ENCODE measurements around the gene AKAP13. TPM values are rescaled to one million over a fixed set of nuclear protein-coding genes. Genes with fewer than 3 reads are reported as not detected.
A peak's percentile ranks its signal among the peaks of the same experiment; 100 is the strongest.
"Not testable (repeated sequence)": the region's sequence is repeated elsewhere in the genome, so short reads cannot be mapped to it uniquely, and the experiment has no call there.

The AKAP13 gene
- total RNA-seq, 2 experiments from 2014 or later: 282 to 304 TPM

DNA sequence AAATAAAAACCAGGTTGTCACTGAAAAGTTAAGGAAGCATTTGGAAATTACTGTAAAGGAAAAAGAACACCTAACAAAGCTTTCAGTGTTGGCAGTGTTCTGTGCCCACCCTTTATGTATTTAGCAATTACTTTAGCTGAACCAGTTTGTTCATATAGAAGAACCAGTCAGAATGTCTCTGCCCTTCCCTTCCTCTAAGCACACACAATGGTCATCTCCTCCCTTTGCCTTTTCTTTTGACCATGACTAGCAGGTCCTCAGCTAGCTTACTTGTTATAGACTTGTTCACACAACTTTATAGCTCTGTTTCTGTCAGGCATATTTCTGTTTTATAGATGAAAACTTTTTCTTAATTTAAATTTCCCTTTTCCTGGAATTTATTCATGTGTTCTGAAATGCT, 59.6 kb downstream of the AKAP13 start:
- ChIA-PET CTCF (no interaction called here), POLR2A (interaction anchor here (1.2 kb wide), 1 partner anchor 59 kb away, joined by 4 read pairs; the partner anchor contains the start of gene AKAP13)
- Histone ChIP-seq H3K4me3 (ENCODE audit: low read length) (no peak overlapping the region), H3K27ac (ENCODE audit: low read depth in 1 of 2, low read length in 2 of 2) (no peak overlapping the region), H3K36me3 (ENCODE audit: insufficient read depth, low read length) (no peaks in the 10 kb centered on the region), H3K9me3 (ENCODE audit: control insufficient read depth in 1 of 2, insufficient read depth in 1 of 2, low read length in 2 of 2) (no peaks in the 10 kb centered on the region), H3K27me3 (ENCODE audit: control insufficient read depth in 1 of 2, insufficient read depth in 2 of 2, low read length in 2 of 2) (no peaks in the 10 kb centered on the region), H3K4me1 (ENCODE audit: insufficient read depth, low read length) (peaks cover 3% of the 10 kb centered on the region)
- Mint-ChIP-seq H3K4me1 (ENCODE audit: low read depth) (peaks cover 46% of the 10 kb centered on the region), H3K27ac (peak overlapping the region; percentile 3), H3K4me3 (no peak overlapping the region), H3K36me3 (ENCODE audit: low read depth) (peaks cover 4% of the 10 kb centered on the region), H3K27me3 (no peaks in the 10 kb centered on the region), H3K9me3 (no peaks in the 10 kb centered on the region)
- TF ChIP-seq, protein P1, sequence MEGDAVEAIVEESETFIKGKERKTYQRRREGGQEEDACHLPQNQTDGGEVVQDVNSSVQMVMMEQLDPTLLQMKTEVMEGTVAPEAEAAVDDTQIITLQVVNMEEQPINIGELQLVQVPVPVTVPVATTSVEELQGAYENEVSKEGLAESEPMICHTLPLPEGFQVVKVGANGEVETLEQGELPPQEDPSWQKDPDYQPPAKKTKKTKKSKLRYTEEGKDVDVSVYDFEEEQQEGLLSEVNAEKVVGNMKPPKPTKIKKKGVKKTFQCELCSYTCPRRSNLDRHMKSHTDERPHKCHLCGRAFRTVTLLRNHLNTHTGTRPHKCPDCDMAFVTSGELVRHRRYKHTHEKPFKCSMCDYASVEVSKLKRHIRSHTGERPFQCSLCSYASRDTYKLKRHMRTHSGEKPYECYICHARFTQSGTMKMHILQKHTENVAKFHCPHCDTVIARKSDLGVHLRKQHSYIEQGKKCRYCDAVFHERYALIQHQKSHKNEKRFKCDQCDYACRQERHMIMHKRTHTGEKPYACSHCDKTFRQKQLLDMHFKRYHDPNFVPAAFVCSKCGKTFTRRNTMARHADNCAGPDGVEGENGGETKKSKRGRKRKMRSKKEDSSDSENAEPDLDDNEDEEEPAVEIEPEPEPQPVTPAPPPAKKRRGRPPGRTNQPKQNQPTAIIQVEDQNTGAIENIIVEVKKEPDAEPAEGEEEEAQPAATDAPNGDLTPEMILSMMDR (IDR thresholded peaks at IDR 0.05): no peak
- ATAC-seq (ENCODE audit: poor library complexity) (no peak), DNase-seq (no peak)
- intact Hi-C loops (cut with DNase I, micrococcal nuclease): no loop called here

DNA sequence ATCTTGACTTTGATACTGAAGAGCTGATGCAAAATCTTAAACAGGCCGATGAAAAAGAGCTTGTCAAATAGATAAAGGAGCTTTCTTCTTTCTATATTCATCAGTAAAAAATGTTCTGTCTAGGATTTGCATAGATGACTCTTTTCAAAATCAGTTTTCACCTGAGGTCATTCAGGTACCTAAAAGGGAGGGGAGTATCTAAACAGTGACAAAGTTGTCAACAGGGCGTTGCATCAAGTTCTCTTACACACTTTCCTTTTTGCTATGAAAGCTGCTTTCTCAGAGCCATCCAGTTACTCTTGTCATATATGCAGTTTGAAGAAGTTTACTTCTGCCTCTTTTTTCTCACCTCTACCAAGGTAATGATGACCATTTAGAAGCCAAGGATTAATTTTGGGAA, 60.0 kb downstream of the AKAP13 start:
- TF ChIP-seq, protein P1 (IDR thresholded peaks at IDR 0.05): no peak
- no peaks in the 10 kb centered on the region for H3K27me3 Mint-ChIP-seq
- Histone ChIP-seq H3K9me3 (ENCODE audit: control insufficient read depth in 1 of 2, insufficient read depth in 1 of 2, low read length in 2 of 2) (no peaks in the 10 kb centered on the region), H3K4me1 (ENCODE audit: insufficient read depth, low read length) (peaks cover 3% of the 10 kb centered on the region), H3K27me3 (ENCODE audit: control insufficient read depth in 1 of 2, insufficient read depth in 2 of 2, low read length in 2 of 2) (no peaks in the 10 kb centered on the region), H3K27ac (ENCODE audit: low read depth in 1 of 2, low read length in 2 of 2) (no peak overlapping the region), H3K36me3 (ENCODE audit: insufficient read depth, low read length) (no peaks in the 10 kb centered on the region), H3K4me3 (ENCODE audit: low read length) (no peak overlapping the region)
- ChIA-PET CTCF (no interaction called here), POLR2A (interaction anchor here (1.2 kb wide), 1 partner anchor 60 kb away, joined by 4 read pairs; the partner anchor contains the start of gene AKAP13)
- H3K36me3 Mint-ChIP-seq (ENCODE audit: low read depth): peaks cover 4% of the 10 kb centered on the region
- intact Hi-C loops (cut with DNase I, micrococcal nuclease): no loop called here
- DNase-seq (no peak), ATAC-seq (ENCODE audit: poor library complexity) (no peak)
- no peak overlapping the region for H3K4me3 Mint-ChIP-seq
- H3K9me3 Mint-ChIP-seq: no peaks in the 10 kb centered on the region
- H3K27ac Mint-ChIP-seq: peak overlapping the region; percentile 3
- H3K4me1 Mint-ChIP-seq (ENCODE audit: low read depth): peaks cover 46% of the 10 kb centered on the region

DNA sequence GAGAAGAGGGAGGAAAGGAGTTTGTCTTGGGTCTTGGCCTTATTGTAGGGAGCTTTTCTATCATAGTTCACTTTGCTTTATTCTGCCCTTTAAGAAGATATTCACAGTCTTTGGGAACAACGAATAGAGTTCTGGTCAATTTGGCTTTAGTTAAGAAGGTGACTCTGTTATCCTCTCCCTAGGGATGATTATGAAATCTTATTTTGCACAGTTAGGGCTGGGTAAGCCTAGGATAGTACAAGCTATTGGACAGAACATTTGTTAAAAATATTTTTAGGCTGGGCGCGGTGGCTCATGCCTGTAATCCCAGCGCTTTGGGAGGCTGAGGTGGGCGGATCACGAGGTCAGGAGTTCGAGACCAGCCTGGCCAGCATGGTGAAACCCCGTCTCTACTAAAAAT, 61.5 kb downstream of the AKAP13 start:
- POLR2A ChIA-PET: interaction anchor here (0.6 to 0.7 kb wide), 2 partner anchors 127 to 177 kb away, joined by 3 to 4 read pairs; no protein-coding TSS in a partner anchor
- H3K27ac ChIP-seq (ENCODE audit: low read depth in 1 of 2, low read length in 2 of 2); H3K36me3 Mint-ChIP-seq (ENCODE audit: low read depth); H3K4me3 Mint-ChIP-seq; intact Hi-C loops (cut with DNase I, micrococcal nuclease); H3K9me3 ChIP-seq (ENCODE audit: control insufficient read depth in 1 of 2, insufficient read depth in 1 of 2, low read length in 2 of 2); CTCF ChIA-PET; H3K4me3 ChIP-seq (ENCODE audit: low read length); H3K27me3 Mint-ChIP-seq; H3K36me3 ChIP-seq (ENCODE audit: insufficient read depth, low read length); H3K9me3 Mint-ChIP-seq; H3K27me3 ChIP-seq (ENCODE audit: control insufficient read depth in 1 of 2, insufficient read depth in 2 of 2, low read length in 2 of 2); H3K4me1 ChIP-seq (ENCODE audit: insufficient read depth, low read length); DNase-seq; ATAC-seq (ENCODE audit: poor library complexity): not testable (repeated sequence)
- H3K4me1 Mint-ChIP-seq (ENCODE audit: low read depth): peaks cover 51% of the 10 kb centered on the region
- peak overlapping the region; percentile 3 for H3K27ac Mint-ChIP-seq

DNA sequence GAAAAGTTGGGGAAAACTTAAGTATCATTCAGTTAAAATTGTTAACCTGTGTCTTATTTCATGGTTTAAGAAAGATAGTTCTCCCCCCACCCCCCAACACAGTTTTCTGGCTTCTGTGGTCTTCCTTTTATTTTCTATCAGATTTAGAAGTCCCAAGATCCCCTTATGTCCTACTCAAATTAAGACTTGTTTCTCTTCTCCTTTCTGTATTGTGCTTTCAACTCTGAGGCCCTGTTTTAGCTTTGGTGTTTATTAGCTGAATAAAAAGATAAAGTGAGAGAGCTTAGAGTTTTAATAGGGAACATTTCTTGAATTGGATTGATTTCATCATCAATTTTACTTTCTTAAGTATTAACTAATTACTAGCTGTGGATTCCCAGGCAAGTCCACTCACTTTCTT, 62.6 kb downstream of the AKAP13 start:
- TF ChIP-seq, protein P1 (IDR thresholded peaks at IDR 0.05): no peak
- CTCF ChIA-PET: interaction anchor here (0.6 to 1.3 kb wide), 4 partner anchors 31 to 146 kb away, joined by 3 to 6 read pairs (median 3); partner anchors contain the start of gene AKAP13
- peaks cover 3% of the 10 kb centered on the region for H3K9me3 Mint-ChIP-seq
- H3K27ac Mint-ChIP-seq: peak overlapping the region; percentile 70
- peaks cover 16% of the 10 kb centered on the region for H3K36me3 Mint-ChIP-seq (ENCODE audit: low read depth)
- Histone ChIP-seq H3K9me3 (ENCODE audit: control insufficient read depth in 1 of 2, insufficient read depth in 1 of 2, low read length in 2 of 2) (peaks cover 0 to 4% of the 10 kb centered on the region in 2 experiments), H3K4me3 (ENCODE audit: low read length) (no peak overlapping the region), H3K27ac (ENCODE audit: low read depth in 1 of 2, low read length in 2 of 2) (no peak overlapping the region), H3K36me3 (ENCODE audit: insufficient read depth, low read length) (no peaks in the 10 kb centered on the region), H3K27me3 (ENCODE audit: control insufficient read depth in 1 of 2, insufficient read depth in 2 of 2, low read length in 2 of 2) (no peaks in the 10 kb centered on the region), H3K4me1 (ENCODE audit: insufficient read depth, low read length) (peaks cover 3% of the 10 kb centered on the region)
- no peak overlapping the region for H3K4me3 Mint-ChIP-seq
- DNase-seq: no peak
- ATAC-seq (ENCODE audit: poor library complexity): no peak
- POLR2A ChIA-PET: no interaction called here
- intact Hi-C loops (cut with DNase I, micrococcal nuclease): no loop called here
- H3K27me3 Mint-ChIP-seq: no peaks in the 10 kb centered on the region
- H3K4me1 Mint-ChIP-seq (ENCODE audit: low read depth): peaks cover 58% of the 10 kb centered on the region
